CD14-positive monocyte (primary cell): ENCODE data around the gene NR6A1. TPM values are rescaled to one million over a fixed set of nuclear protein-coding genes. Genes with fewer than 3 reads are reported as not detected.

Experiments
- DNase-seq, 3 donors: peaks; one replicate each; pipeline ENCODE4 v3.0.0-alpha.2; 2011 to 2022
- H2AFZ ChIP-seq: 2 replicates; pipeline ENCODE4 v1.6.0; 2012; ENCODE audit warnings: mild to moderate bottlenecking, low read depth, low read length, inconsistent platforms; ENCODE audit not compliant: insufficient read depth, poor library complexity, severe bottlenecking
- H3K27ac ChIP-seq, 2 donors: 1 replicate in 1 of 2; 2 replicates in 1 of 2; pipeline ENCODE4 v1.5.1; 2012 to 2013; ENCODE audit warnings: low read length in 2 of 2, control low read depth in 1 of 2, inconsistent platforms in 1 of 2, low read depth in 1 of 2, mild to moderate bottlenecking in 1 of 2
- H3K27me3 ChIP-seq, 2 donors: one replicate each; pipeline versions ENCODE4 v1.6.0 to v1.6.1; 2011 to 2013; ENCODE audit warnings: low read length in 2 of 2; ENCODE audit not compliant: control insufficient read depth in 2 of 2, insufficient read depth in 2 of 2
- H3K36me3 ChIP-seq, 2 donors: replicated peaks in 1 of 2; 1 replicate in 1 of 2; 2 replicates in 1 of 2; pipeline versions ENCODE4 v1.5.1 to v1.6.1; 2012 to 2013; ENCODE audit warnings: low read length in 2 of 2, control low read depth in 1 of 2, inconsistent platforms in 1 of 2, mild to moderate bottlenecking in 1 of 2; ENCODE audit not compliant: insufficient read depth in 2 of 2, control insufficient read depth in 1 of 2
- H3K4me1 ChIP-seq, 2 donors: 1 replicate in 1 of 2; 2 replicates in 1 of 2; pipeline versions ENCODE4 v1.5.1 to v1.6.1; 2012 to 2013; ENCODE audit warnings: low read length in 2 of 2, control low read depth in 1 of 2, inconsistent platforms in 1 of 2, mild to moderate bottlenecking in 1 of 2, moderate library complexity in 1 of 2; ENCODE audit not compliant: insufficient read depth in 2 of 2, control insufficient read depth in 1 of 2
- H3K4me2 ChIP-seq: replicated peaks from 2 replicates; pipeline ENCODE3; 2012; ENCODE audit warnings: low read length, moderate library complexity, mild to moderate bottlenecking; ENCODE audit not compliant: poor library complexity, severe bottlenecking; ENCODE audit errors: extremely low read depth
- H3K4me3 ChIP-seq, 3 experiments: fragments of 200-600 bp in 1 of 3; sonication (generic) in 1 of 3; replicated peaks in 1 of 3; 1 replicate in 2 of 3; 2 replicates in 1 of 3; pipeline ENCODE4 v1.5.1; 2011 to 2013; ENCODE audit warnings: low read length in 3 of 3, mild to moderate bottlenecking in 3 of 3, control low read depth in 2 of 3, low read depth in 2 of 3, inconsistent platforms in 1 of 3, moderate library complexity in 1 of 3
- H3K79me2 ChIP-seq: 2 replicates; pipeline ENCODE4 v1.6.0; 2012; ENCODE audit warnings: mild to moderate bottlenecking, control low read depth, inconsistent platforms, low read length, moderate library complexity; ENCODE audit not compliant: insufficient read depth
- H3K9ac ChIP-seq: 2 replicates; pipeline ENCODE4 v1.6.0; 2017; ENCODE audit warnings: low read length, mild to moderate bottlenecking; ENCODE audit not compliant: insufficient read depth, poor library complexity, severe bottlenecking
- H3K9me3 ChIP-seq, 2 donors: replicated peaks in 1 of 2; 1 replicate in 1 of 2; 2 replicates in 1 of 2; pipeline versions ENCODE4 v1.5.1 to v1.6.1; 2012 to 2013; ENCODE audit warnings: low read length in 2 of 2, control low read depth in 1 of 2; ENCODE audit not compliant: control insufficient read depth in 1 of 2, insufficient read depth in 1 of 2
- H4K20me1 ChIP-seq: 2 replicates; pipeline ENCODE4 v1.6.0; 2012; ENCODE audit warnings: mild to moderate bottlenecking, low read length, control low read depth, moderate library complexity; ENCODE audit not compliant: insufficient read depth
- H3K27ac Mint-ChIP-seq, 7 donors: one replicate each; pipeline ENCODE4 v1.8.0; 2020; ENCODE audit warnings: mild to moderate bottlenecking in 7 of 7, mixed read lengths in 7 of 7, moderate library complexity in 6 of 7, inconsistent platforms in 2 of 7
- H3K27me3 Mint-ChIP-seq, 3 donors: one replicate each; pipeline ENCODE4 v1.8.0; 2021 to 2022; ENCODE audit warnings: low read depth in 3 of 3, mild to moderate bottlenecking in 3 of 3, mixed read lengths in 3 of 3, moderate library complexity in 3 of 3, inconsistent platforms in 1 of 3
- H3K36me3 Mint-ChIP-seq, 2 donors: one replicate each; pipeline ENCODE4 v1.8.0; 2020; ENCODE audit warnings: mixed read lengths in 2 of 2, inconsistent platforms in 1 of 2, mild to moderate bottlenecking in 1 of 2
- H3K4me1 Mint-ChIP-seq: one replicate; pipeline ENCODE4 v1.8.0; 2020; ENCODE audit warnings: mild to moderate bottlenecking, mixed read lengths
- H3K4me3 Mint-ChIP-seq, 2 donors: one replicate each; pipeline ENCODE4 v1.8.0; 2020; ENCODE audit warnings: mild to moderate bottlenecking in 2 of 2, mixed read lengths in 2 of 2, moderate library complexity in 1 of 2
- H3K9me3 Mint-ChIP-seq, 7 donors: one replicate each; pipeline ENCODE4 v1.8.0; 2020 to 2022; ENCODE audit warnings: mixed read lengths in 7 of 7, mild to moderate bottlenecking in 6 of 7, moderate library complexity in 6 of 7, inconsistent platforms in 2 of 7
- CTCF ChIP-seq: fragments of 200-600 bp; IDR thresholded peaks from one replicate; pipeline ENCODE4 v1.8.0; 2022; ENCODE audit warnings: antibody characterized with exemption, mild to moderate bottlenecking
- WGBS: methylation state at CpG from one replicate; pipeline ENCODE4 v1.1.5; 2013; ENCODE audit warnings: missing lambda C conversion rate; ENCODE audit not compliant: insufficient coverage; 5-methylcytosine and 5-hydroxymethylcytosine counted together
- intact Hi-C, 2 donors: fragments of 100-400 bp; cut with micrococcal nuclease; formaldehyde crosslinking; loops; one replicate each; pipeline versions ENCODE4 v1.15.0 to v1.15.1; 2023
- polyA plus RNA-seq, 3 donors: library from polyadenylated mRNA; depleted of rRNA in 1 of 3; unstranded in 2 of 3; stranded (reverse) in 1 of 3; fragments of 300-500 nt in 2 of 3; fragments of >200 nt in 1 of 3; fragmentation: Illumina TruSeq in 2 of 3; gene quantifications; 1 replicate in 2 of 3; 2 replicates in 1 of 3; pipeline ENCODE4 v1.2.3, GENCODE V29; 2012 to 2021

NR6A1 gene
- polyA plus RNA-seq, 3 donors: 0.15 to 2.9 (median 0.28) TPM

GRCh38 chr9:124602204-124602603 lies 168.9 kb downstream of the NR6A1 start:
- no peaks in the 10 kb centered on the region for H3K79me2 ChIP-seq
- intact Hi-C loops: no loop called here
- 100% methylated on average over 2 of the region's 2 CpGs for WGBS
- H3K27me3 ChIP-seq: no peaks in the 10 kb centered on the region
- H3K36me3 ChIP-seq: no peaks in the 10 kb centered on the region
- Mint-ChIP-seq H3K36me3 (no peaks in the 10 kb centered on the region), H3K27ac (no peak overlapping the region), H3K9me3 (no peaks in the 10 kb centered on the region), H3K4me3 (no peak overlapping the region), H3K4me1 (no peaks in the 10 kb centered on the region), H3K27me3 (peaks cover 0 to 2% (median 0%) of the 10 kb centered on the region in 3 donors)
- no peak overlapping the region for H2AFZ ChIP-seq
- no peaks in the 10 kb centered on the region for H3K9me3 ChIP-seq
- DNase-seq: no peak
- no peak overlapping the region for H3K9ac ChIP-seq
- H3K27ac ChIP-seq: no peak overlapping the region
- no peak for TF ChIP-seq CTCF
- H3K4me2 ChIP-seq: no peak overlapping the region
- H3K4me3 ChIP-seq: no peak overlapping the region
- H3K4me1 ChIP-seq: no peaks in the 10 kb centered on the region
- H4K20me1 ChIP-seq: no peaks in the 10 kb centered on the region

DNA sequence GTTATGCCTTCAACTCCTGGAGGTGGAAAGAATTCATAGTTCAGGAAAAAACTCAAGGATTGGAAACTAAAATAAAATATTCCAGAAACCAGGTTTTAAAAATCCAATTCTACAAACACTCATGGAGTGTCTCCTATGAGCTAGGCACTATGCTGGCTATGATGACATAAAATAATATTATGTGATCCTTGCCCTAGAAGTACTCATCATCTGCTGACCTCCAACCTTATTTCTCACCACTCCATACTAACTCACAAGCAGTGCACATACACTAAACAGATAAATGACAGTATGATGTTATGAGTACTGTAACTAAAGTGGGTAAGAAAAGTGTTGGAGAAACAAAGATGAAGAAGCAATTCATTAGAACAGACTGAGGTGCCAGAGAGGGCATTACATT lies 170.7 kb downstream of the NR6A1 start:
- Mint-ChIP-seq H3K27ac (no peak overlapping the region), H3K4me3 (no peak overlapping the region), H3K4me1 (no peaks in the 10 kb centered on the region), H3K36me3 (no peaks in the 10 kb centered on the region), H3K9me3 (no peaks in the 10 kb centered on the region), H3K27me3 (peaks cover 0 to 2% (median 0%) of the 10 kb centered on the region in 3 donors)
- Histone ChIP-seq H3K4me1 (no peaks in the 10 kb centered on the region), H4K20me1 (no peaks in the 10 kb centered on the region), H3K36me3 (no peaks in the 10 kb centered on the region), H3K27me3 (no peaks in the 10 kb centered on the region), H3K4me3 (no peak overlapping the region), H3K27ac (no peak overlapping the region), H3K9ac (no peak overlapping the region), H3K9me3 (no peaks in the 10 kb centered on the region), H3K4me2 (no peak overlapping the region), H3K79me2 (no peaks in the 10 kb centered on the region), H2AFZ (no peak overlapping the region)
- no peak for TF ChIP-seq CTCF
- DNase-seq: no peak
- intact Hi-C loops: no loop called here
